ENCODE results near the gene KLK14.

The KLK14 gene

DNA sequence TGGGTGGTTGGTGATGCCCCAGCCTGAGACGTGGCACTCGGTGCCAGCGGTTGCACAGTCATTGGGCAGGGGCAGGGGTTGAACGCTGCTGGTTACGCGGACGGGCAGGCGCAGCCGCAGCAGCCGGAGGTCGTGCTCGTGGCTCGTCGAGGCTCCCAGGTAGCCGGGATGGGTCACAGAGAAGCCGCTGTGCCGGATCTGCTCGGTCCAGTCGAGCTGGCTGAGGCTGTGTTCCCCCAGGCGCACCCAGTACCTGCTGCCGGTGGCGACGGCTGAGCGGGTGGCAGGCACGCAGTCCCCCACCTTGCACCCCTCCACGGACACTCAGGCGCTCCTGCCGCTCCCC is 50.8 kb downstream of the KLK14 start:
- no peak overlapping the region for H3K4me3 ChIP-seq (ENCODE audit: low read length)
- DNase-seq (ENCODE audit: low read depth): no peak
- H3K4me1 ChIP-seq (ENCODE audit: control insufficient read depth, insufficient read depth, low read length): no peaks in the 10 kb centered on the region
- peaks cover 30% of the 10 kb centered on the region for H3K27me3 ChIP-seq (replicated peaks; ENCODE audit: control insufficient read depth, insufficient read depth, low read length)
- H3K9ac ChIP-seq (ENCODE audit: low read length): no peak overlapping the region
- no peaks in the 10 kb centered on the region for H3K36me3 ChIP-seq (ENCODE audit: control insufficient read depth, insufficient read depth, low read length, severe bottlenecking)
- no peaks in the 10 kb centered on the region for H3K9me3 ChIP-seq (ENCODE audit: control insufficient read depth, low read length)

DNA sequence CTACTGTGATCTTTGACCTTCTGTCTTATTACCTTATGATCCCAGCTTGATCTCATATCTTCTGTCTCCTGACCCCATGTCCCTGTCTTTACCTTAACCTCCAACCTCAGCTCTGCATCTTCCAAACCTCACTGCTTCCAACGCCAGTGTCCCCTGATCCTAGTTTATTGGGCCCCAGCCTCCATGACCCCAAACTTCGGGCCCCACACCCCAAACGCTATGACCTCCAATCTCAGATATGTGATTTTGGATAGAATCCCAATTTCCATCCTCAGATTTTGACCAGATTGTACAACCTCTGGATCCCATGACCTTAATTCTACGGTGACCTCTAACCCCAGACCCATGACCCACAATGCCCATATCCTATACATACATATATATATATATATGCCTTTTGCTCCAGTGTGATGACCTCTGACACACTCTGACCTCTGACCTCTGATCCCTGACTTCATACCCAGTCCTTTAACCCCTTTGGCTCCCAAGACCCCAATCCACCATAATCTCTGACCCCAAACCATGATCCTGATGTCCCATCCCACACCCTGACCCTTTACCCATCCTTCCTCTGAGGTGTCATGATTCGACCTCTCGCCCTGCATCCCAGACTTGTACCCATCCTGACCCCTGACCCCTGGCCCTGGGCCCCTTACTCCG is 51.3 kb downstream of the KLK14 start:
- no peak overlapping the region for H3K9ac ChIP-seq (ENCODE audit: low read length)
- no peaks in the 10 kb centered on the region for H3K4me1 ChIP-seq (ENCODE audit: control insufficient read depth, insufficient read depth, low read length)
- H3K4me3 ChIP-seq (ENCODE audit: low read length): no peak overlapping the region
- no peaks in the 10 kb centered on the region for H3K36me3 ChIP-seq (ENCODE audit: control insufficient read depth, insufficient read depth, low read length, severe bottlenecking)
- H3K9me3 ChIP-seq (ENCODE audit: control insufficient read depth, low read length): no peaks in the 10 kb centered on the region
- H3K27me3 ChIP-seq (replicated peaks; ENCODE audit: control insufficient read depth, insufficient read depth, low read length): peaks cover 30% of the 10 kb centered on the region
- DNase-seq (ENCODE audit: low read depth): no peak

DNA sequence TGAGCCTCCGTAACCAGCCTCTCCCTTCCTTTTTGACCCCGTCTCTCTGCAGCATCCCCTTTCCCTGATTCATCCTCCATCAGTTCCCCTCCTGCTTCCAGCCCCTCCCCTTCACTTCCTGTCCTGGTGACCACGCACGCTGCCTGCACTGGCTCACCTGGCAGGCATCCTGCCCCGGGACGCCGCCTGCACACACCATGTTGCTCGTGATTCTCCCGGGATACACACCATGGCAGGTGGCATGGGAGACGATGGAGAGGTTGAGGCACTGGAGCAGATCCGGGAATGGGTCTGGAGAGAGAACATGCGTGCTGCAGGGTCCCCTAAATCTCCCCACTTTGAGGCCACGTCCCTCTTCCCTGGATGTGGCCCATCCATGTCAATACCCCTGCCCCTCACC is 52.1 kb downstream of the KLK14 start:
- H3K9ac ChIP-seq (ENCODE audit: low read length): no peak overlapping the region
- DNase-seq (ENCODE audit: low read depth): no peak

DNA sequence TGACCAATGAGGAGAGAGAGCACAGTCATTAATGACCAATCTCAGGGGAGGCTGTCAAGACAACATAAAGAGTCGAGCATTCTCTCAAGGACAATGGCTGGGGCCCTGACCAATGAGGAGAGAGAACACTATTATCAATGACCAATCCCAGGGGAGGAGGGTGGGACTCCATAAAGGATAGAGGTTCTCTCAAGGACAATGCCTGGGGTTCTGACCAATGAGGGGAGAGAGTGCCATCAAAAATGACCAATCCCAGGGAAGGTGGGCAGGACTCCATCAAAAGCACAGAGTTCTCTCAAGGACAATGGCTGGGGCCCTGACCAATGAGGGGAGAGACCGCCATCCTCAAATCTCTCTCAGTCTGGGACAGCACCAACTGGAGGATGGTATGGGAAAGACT is 53.0 kb downstream of the KLK14 start:
- H3K9me3 ChIP-seq (ENCODE audit: control insufficient read depth, low read length): no peaks in the 10 kb centered on the region
- no peaks in the 10 kb centered on the region for H3K4me1 ChIP-seq (ENCODE audit: control insufficient read depth, insufficient read depth, low read length)

More for the DNA sequence above, 52.1 kb downstream of the KLK14 start:
- Histone ChIP-seq H3K4me3 (ENCODE audit: low read length) (no peak overlapping the region), H3K9me3 (ENCODE audit: control insufficient read depth, low read length) (no peaks in the 10 kb centered on the region), H3K27me3 (replicated peaks; ENCODE audit: control insufficient read depth, insufficient read depth, low read length) (peaks cover 35% of the 10 kb centered on the region), H3K4me1 (ENCODE audit: control insufficient read depth, insufficient read depth, low read length) (no peaks in the 10 kb centered on the region), H3K36me3 (ENCODE audit: control insufficient read depth, insufficient read depth, low read length, severe bottlenecking) (no peaks in the 10 kb centered on the region)

More for the DNA sequence above, 53.0 kb downstream of the KLK14 start:
- no peak overlapping the region for H3K4me3 ChIP-seq (ENCODE audit: low read length)
- H3K9ac ChIP-seq (ENCODE audit: low read length): no peak overlapping the region
- H3K36me3 ChIP-seq (ENCODE audit: control insufficient read depth, insufficient read depth, low read length, severe bottlenecking): no peaks in the 10 kb centered on the region
- H3K27me3 ChIP-seq (replicated peaks; ENCODE audit: control insufficient read depth, insufficient read depth, low read length): peaks cover 39% of the 10 kb centered on the region
- no peak for DNase-seq (ENCODE audit: low read depth)
